GM12864 (cell line): ENCODE data around the gene RGS2.

Experiments
- DNase-seq: peaks from one replicate; pipeline ENCODE4 v3.0.0-alpha.2; 2011; ENCODE audit warnings: low read depth
- H3K4me3 ChIP-seq: 2 replicates; pipeline ENCODE4 v1.5.1; 2011; ENCODE audit warnings: mild to moderate bottlenecking, low read depth, low read length, control low read depth
- TF ChIP-seq, protein P1 (sequence below): IDR thresholded peaks from 2 replicates; pipeline ENCODE4 v1.5.1; 2011; ENCODE audit warnings: low read depth, mild to moderate bottlenecking, moderate library complexity, low read length, control low read depth, inconsistent platforms; ENCODE audit errors: missing control alignments

The RGS2 gene

GRCh38 chr1:192776998-192777397, 31.8 kb upstream of the RGS2 start:
- DNase-seq = no peak
- TF ChIP-seq, protein P1, sequence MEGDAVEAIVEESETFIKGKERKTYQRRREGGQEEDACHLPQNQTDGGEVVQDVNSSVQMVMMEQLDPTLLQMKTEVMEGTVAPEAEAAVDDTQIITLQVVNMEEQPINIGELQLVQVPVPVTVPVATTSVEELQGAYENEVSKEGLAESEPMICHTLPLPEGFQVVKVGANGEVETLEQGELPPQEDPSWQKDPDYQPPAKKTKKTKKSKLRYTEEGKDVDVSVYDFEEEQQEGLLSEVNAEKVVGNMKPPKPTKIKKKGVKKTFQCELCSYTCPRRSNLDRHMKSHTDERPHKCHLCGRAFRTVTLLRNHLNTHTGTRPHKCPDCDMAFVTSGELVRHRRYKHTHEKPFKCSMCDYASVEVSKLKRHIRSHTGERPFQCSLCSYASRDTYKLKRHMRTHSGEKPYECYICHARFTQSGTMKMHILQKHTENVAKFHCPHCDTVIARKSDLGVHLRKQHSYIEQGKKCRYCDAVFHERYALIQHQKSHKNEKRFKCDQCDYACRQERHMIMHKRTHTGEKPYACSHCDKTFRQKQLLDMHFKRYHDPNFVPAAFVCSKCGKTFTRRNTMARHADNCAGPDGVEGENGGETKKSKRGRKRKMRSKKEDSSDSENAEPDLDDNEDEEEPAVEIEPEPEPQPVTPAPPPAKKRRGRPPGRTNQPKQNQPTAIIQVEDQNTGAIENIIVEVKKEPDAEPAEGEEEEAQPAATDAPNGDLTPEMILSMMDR = no peak
- H3K4me3 ChIP-seq = no peak overlapping the region

GRCh38 chr1:192783791-192784190, 25.0 kb upstream of the RGS2 start:
- no peak for DNase-seq
- no peak overlapping the region for H3K4me3 ChIP-seq
- TF ChIP-seq, protein P1 = no peak

GRCh38 chr1:192784397-192784796, 24.4 kb upstream of the RGS2 start:
- no peak for DNase-seq
- TF ChIP-seq, protein P1 = no peak

DNA sequence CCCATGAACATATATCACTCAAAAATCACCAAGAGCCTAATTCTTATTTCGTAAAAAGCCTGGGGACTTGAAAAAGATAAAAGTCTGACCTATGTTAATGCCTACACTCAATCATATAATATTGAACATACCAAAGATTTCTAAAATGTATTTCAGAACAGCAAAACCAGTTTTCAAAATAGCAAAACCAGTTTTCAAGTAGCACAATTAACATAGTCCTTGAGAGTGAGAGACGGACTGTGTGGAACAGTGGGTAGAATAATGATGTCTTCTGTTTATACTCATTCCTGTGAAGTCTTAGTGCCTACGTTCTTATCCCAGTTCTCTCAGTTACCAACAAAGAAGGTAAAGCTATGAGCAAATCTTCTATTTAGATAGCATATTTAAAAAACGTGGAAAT, 22.3 kb upstream of the RGS2 start:
- no peak for DNase-seq
- no peak overlapping the region for H3K4me3 ChIP-seq
- TF ChIP-seq, protein P1 = no peak

More at GRCh38 chr1:192784397-192784796, 24.4 kb upstream of the RGS2 start:
- no peak overlapping the region for H3K4me3 ChIP-seq

- no peak overlapping the region for H3K4me3 ChIP-seq
- TF ChIP-seq, protein P1 = no peak
- DNase-seq = no peak
Measured at GRCh38 chr1:192787914-192788585, 20.8 kb upstream of the RGS2 start.

GRCh38 chr1:192789871-192790270, 19.0 kb upstream of the RGS2 start:
- DNase-seq = no peak
- no peak overlapping the region for H3K4me3 ChIP-seq
- TF ChIP-seq, protein P1 = no peak

- H3K4me3 ChIP-seq = no peak overlapping the region
- TF ChIP-seq, protein P1 = no peak
- no peak for DNase-seq
Measured at GRCh38 chr1:192792628-192793027, 16.2 kb upstream of the RGS2 start.
